Activated CD4-positive, CD25-positive, alpha-beta regulatory T cell treated with anti-CD3 and anti-CD28 coated beads, Interleukin-2, amount 50 U/mL, for 16 hours (primary cell): ENCODE data around the gene PIGC.

Experiments
- DNase-seq: peaks from one replicate; pipeline ENCODE4 v3.0.0-alpha.2; 2020; ENCODE audit warnings: low read depth, low spot score

The PIGC gene

DNA sequence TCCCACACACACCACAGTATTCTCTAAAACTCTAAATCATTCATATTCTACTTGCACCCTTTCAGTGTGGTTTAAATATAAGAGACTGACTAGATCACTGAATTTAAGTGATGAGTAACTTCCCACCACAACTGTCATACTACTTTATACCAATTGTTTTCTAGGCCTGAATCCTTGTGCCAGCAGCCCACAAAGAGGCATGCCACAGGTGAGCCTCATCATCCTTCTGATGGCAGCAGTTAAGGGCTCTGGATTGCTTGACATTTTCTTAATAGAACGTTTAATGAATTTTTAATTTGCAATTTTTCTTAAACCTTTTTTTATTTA is 13.8 kb downstream of the PIGC start:
- DNase-seq, result no peak

DNA sequence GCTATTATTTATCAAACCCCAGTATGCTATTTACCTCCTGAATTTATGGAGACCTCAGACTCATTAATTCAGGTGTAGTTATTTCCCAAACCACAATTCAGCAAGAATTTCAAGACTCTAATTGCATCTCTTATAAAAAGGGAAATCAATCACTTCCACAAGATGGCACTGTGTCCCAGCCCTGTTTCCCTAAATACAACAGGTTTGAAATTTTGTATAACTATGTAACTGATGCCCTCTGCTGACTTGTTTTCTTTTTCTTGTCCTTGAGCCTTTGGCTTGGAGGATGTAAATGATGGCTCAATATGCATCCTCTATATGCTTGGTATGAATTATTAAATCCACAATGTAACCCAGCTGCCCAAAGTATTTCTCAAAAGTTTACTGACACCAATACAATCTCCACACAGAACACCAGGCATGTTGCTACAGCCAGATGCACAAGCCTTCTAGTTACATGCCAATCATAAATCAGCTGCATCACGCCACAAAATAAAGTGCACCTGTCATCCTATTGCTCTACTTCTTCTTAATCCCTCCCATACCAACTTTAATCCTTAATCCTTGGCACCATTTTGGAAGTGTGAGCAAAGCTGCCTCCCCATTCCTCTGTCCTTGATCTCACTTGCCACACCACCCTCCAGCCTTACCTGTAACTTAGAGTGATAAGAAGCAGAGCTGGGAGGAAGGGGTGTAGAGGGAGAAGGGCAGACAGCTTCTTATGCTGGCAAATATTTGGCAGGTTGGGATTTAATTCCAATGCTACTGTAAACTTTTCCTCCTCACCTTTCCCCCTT is 14.3 kb downstream of the PIGC start:
- DNase-seq, result no peak

DNA sequence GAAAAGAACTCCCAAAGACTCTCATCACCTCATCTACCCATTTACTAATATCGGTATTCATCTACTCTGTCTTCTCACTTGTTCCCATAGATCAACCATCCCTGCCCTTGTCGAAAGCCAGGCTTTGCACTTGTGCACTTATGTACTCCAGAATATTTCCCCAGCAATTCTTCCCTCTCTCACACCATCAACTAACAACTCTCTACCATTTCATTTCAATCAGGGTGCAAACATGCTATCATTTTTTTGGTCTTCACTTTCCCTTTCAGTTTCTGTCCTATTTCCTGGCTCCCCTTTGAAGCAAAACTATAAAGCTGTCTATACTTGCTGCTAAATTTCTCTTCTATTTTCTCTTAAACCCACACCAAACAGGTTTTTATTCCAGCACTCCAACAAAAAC is 16.7 kb downstream of the PIGC start:
- DNase-seq, result no peak

DNA sequence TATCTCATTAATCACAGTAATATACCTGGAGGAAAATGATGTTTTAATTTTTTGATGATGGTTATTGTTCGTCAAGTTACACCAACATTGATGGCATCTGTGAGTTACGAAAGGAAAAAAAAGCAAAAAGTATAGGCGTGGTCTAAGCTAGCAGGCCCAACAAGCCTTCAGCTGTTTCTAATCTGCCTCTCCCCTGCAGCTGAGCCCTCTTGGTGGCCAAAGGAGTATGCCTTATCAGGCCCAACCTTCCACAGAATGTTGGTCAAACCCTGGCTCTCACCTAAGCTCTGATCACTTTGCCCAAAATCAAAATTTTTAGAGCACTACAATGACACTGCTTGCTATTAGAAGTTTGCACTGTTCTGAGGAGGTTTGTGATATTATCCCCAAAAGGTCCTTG is 18.5 kb downstream of the PIGC start:
- no peak for DNase-seq

DNA sequence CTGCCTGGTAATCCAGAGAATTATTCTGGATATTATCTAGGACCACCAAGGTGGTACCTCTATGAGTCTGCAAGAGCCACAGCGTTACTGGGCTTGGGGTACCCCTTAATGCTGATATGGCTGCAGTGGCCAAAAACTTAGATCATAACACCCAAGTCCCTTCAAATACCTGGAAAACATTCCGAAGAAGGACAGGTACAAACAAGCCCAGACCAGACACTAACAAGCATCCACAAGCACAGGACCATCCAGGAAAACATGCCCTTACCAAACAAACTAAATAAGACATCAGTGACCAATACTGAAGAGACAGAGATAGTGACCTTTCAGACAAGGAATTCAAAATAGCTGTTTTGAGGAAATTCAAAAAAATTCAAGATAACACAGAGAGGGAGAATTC is 20.5 kb downstream of the PIGC start:
- no peak for DNase-seq

DNA sequence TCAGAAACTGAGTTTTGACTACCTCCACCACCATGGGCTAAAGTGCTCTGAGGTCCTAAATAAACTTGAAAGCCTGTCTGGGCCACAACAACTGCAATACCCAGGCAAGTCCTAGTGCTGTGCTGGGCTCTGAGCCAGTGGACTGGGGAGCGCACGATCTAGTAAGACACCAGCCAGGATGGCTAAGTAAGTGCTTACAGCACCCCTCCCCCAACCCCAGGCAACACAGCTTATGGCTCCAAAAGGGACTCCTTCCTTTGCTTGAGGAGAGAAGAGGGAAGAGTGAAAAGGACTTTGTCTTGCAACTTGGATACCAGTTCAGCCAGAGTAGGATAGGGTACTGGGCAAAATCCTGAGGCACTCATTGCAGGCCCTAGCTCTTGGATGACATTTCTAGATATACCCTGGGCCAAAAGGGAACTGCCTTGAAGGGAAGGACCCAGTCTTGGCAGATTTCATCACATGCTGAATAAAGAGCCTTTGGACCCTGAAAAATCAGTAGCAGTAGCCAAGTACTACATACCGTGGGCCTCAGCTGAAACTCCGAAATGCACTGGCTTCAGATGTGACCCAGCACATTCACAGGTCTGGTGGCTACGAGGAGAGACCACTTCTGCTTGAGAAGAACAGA is 21.8 kb downstream of the PIGC start:
- no peak for DNase-seq

DNA sequence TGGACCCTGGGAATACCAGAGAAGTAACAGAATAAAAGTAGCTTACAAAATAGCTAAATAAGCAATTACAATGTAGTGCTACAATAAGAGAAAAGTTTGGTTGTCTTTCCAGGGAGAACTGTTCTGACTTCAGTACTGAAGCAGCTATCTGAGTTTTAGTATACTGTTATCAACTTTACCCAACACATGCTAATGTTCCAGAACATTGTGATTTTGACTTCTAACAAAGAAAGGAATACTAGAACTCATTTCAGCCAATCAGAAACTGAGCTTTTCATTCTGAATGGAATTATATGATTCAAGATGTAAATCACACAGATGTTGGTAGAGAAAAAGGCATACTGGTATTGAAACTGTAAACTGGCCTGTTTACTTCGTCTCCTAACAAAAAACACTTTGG is 23.5 kb downstream of the PIGC start, which contains the start of gene C1orf105:
Gene C1orf105 (plus strand): TSS at position 301 of the 400 bp plus-strand sequence. CDS start 201 bp downstream, outside the sequence.
- DNase-seq, result no peak

DNA sequence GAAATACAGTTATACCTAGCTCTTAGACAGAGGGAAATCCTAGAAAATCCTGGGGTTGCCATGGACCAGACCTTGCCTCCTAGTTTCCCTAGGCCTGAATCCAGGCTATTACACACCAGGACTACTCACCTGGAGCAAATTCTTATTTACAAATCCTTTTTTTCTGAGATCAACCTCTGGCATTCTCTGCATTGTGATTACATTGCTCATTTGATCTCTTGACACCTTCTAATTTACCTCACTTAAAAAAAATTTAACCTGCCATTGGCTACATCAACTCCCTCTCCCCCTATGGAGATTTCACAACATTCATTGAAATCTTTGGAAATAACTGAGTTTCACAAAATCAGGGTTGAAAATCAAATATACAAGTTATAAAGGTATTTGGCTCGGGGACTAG is 26.3 kb downstream of the PIGC start:
- DNase-seq, result no peak

DNA sequence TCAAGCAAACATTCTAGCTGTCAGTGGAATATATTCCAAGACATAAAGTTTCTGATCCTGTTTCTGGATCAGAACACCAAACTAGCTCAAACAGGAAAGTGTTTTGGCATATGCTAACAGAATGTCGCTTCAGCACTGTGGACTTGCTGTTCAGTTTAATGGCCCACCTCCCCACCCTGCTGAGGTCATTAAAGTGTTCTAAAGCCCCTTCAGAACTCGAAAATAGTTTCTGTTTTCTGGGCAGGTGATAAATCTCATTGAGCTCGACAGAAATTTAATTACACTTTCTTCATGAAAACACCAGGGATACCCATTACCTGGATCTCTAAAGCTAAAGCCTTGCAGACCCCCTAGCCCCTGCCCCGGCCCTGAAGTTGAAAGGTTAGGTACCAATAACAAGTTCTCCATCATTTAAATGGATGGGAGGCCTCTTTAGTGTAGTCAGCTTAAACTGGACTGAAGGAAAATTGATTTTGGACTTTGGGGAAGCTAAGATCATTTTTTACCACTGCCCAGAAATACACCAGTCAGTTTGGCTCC is 27.3 kb downstream of the PIGC start:
- DNase-seq, result no peak

DNA sequence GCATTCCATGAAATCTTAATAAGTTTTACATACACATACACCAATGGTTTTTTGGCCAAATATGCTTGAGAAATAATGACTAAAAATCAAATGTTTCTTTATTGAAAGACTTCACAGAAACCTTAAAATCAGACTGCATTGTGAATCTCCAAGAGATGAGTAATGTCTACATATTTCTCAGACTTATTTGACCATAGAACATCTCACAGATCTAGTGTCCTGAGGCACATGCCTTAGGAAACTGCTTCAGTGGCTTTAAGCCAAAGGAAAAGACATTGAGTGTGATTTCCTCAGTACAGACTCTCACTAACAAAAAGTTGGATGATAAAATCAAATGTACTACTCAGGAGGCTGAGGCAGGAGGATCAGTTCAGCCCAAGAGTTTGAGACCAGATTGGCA is 29.5 kb downstream of the PIGC start:
- DNase-seq, result no peak

DNA sequence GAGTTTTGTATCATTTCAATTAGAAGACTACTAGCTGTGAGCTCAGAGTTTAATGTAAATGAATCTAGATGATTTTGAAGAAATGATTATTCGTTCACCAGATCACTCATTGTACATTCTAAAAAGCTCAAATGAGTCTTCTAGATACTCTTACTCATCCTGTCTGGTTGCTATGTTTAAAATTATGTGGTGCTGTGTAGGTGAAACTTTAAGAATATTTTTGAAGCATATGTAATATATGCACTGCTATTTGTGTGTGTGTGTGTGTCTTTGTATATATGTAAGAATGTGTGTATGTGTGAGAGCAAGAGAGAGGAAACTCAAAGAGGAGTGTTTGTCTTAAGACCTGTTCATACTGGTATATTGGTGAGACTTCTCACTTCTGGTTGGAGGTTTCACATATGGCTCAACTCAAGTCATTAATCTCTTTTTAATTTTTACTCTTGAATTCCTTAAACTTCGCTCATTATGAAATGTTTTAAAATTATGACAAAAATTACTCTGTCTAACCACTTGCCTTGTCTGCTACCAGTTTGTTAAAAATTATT is 32.0 kb downstream of the PIGC start:
- DNase-seq, result no peak

DNA sequence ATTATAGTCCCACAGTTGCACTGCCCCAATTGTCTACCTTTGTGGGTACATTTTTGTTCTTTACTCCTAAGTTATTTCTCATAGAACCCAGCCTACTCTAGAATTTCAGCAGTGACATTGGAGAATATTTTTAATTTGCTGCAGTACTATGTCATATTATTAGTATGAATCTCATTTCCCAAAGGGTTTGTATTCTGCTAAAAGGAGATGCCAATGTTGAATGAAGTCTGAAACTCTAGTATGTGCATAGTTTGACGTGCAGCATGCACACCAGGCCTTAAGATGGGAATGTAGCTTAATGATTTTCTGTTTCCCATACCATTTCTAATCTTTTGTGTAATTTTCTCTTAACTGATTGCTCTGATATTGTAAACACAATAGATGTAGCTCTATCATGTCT is 33.8 kb downstream of the PIGC start:
- DNase-seq, result no peak

DNA sequence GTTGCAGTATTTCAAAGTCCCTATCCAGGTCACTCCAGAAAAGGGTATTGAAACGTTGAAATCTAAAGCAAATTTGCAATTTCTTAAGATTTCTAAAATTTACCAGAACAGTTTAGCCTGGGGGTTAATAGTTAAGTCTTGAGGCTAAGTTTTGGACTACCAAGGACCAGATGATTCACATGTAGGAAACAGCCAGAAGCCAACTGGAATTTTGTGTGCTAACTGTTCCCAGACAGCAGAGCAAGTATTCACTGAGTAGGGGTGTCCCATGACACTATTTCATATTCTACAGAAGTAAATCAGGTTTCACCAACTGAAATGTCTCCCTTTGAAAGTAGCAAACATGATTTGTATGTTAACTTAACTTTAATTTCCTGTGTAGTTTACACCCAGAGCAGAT is 34.9 kb downstream of the PIGC start:
- no peak for DNase-seq

DNA sequence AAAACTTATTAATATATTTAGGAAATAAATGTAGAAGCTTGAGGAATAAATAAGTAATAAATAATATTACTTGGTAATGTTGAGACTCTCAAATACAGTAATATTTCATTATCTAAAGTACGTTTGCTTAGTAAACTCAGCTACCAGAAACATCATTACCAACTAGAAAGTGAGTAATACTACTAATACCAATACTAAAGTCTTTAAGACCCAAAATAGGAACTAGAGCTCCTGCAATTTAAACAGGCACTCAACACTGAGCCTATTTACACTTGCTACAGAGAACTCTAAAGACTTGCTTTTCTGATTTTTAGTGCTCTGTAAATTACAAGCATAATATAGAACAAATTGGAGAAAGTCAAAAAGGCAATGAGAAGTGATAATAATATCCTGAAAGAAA is 36.9 kb downstream of the PIGC start:
- DNase-seq, result no peak

DNA sequence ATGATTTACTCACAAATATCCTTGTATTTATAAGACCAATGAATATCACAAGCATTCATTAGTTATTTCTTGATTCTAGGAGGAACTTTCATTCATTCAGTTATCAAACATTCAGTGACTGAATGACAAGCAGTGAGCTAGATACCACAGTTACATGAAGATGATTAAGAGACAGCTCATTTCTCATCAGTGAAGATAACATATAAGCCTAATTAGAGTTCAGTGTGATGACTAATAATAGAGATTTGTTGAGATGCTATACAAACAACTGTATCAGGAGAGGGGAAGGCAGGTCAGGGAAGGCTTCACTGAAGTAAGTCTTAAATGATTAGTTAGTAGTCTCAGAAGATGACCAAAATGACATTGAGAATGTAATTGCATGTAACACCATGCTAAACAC is 38.0 kb downstream of the PIGC start:
- no peak for DNase-seq

DNA sequence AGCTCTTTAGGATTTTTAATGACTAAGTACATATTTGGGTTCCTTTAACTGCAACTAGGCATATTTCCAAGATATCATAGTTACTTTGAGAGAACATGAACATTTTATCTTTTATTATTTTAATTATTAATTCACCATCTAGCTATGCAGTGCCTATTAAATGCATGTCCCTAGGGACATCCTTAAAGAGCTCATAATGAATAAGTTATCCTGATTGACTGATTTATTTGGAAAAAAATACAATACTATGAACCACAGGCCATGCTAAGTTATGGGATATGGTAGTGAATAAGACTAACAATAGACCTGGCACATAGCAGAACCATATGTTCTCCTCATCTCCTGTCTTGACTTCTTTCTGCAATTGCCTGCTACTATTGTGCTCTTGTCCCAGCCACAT is 39.7 kb downstream of the PIGC start:
- no peak for DNase-seq

DNA sequence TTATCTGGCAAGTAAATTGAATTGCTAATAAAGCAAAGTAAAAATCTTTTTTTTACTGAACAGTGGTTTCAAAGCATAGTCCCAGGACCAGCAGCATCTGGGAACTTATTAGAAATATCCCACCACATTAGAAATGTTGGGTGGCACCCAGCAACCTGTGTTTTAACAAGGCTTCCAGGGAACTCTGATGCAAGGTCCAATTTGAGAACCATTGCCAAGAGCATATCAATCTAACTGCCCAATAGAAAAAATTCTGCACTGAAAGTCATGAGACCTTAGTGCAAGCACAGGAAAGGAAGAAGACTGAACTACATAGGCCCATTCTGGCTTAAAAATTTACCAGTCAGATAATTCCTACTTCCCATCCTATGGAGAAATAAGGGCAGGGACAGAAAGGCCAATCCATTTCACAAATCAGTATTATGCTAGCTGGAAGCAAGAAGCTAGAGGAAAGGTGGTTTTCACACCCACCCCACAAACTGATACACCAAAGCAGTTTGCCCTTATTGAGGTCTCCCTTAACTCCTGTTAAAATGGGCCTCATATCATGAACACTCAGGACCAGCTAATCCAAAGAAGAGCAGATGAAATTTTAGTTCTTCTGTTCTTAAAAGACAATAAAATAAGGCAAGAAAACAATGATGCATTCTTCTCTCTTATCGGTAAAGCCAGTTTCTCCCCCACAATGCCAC is 40.8 kb downstream of the PIGC start:
- DNase-seq, result no peak

DNA sequence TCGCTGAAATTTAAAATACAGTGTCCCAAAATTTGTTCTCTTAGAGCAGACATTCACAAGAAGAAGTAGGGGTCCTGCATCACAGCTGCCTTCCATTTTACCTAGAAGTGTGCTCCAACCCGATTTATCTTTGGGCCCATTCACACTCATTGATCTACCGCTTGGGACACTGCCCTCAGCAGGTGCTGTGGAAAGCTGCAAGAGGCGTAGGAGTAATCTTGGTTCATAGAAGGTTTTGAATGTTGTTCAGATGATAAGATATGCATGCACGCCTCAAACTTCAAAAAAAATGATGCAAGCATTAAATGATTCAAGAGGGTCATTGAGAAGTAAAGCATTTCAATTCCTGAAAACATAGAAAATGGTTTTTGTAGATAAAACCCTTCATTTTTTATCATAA is 42.0 kb downstream of the PIGC start:
- no peak for DNase-seq

DNA sequence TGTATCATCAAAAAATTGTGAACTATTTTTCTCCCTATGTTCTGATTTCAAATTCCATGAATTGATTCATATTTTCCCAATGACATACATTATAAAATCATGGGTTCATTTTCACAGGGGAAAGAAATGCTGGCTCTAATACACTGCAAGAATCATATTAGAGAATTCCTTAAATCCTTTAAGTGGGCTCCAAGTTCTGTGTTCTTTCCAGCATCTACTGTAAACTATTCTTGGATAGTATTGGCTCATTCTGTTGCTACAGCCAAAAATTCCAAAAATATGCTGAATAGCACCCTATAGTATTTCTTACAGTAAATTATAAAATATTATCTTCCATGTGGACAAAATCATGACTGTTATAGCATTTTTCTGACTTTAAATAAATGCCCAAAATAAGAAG is 42.4 kb downstream of the PIGC start:
- no peak for DNase-seq

DNA sequence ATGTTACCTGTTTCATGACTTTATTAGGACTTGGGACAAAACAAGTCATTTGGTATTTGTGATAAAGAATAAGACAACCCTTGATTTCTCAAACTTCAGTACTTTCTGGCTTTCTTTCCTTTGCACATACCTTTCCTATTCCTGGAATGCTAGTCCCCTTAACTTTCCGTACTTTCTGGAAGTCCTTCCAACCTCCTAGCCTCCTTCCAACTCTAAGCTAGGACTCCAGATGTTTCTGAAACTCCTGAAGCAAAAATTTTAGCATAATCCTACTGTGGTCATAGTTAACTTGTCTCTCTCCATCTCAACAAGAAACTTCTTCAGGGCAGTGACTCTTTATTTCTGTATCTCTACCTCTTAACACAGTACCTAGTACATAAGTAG is 43.2 kb downstream of the PIGC start:
- no peak for DNase-seq

DNA sequence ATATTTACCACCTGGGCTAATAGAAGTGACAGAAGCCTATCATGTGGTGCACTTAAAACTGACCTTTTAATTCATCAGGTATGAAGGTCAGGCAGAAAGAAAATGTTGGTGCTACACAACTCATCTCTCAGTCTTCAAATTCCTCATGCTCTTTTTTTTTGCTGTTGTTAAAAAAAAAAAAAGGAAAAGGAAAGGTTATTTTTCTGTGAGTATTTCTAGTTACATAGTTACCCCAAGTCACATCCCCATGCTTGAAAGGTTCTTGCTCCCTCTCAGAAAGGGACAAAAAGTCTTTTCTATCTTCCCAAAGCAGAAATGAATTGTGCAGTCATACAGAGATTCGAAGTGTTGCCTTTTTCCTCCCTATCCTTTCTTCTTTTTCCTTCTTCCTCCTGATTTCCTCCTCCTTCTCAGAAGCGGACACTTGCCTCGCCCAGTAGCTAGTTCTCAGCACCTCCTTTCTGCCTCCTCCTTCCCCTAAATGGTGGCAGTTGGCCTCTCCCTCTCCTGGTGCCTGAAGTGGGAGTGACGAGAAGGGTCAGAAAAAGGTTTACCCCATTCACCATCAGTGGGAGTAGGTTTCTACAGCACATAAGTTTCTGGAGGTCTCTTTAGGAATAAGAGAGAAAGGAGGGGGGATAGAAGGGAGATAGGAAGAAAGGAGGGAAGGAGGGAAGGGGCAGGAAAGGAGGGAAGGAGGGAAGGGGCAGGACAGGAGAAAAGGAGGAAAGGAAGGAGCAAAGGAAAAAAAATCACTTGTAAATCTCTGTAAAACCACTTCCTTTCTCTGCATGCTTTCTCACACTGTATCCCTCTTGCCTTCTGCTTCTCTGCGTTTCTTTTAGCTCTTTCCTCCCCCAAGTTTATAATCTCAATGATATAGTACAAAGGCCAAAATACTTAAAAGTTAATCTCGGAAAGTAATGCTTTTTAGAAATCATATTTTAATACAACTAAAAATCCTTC is 43.8 kb downstream of the PIGC start:
- no peak for DNase-seq
